PFSK-1 (cell line): ENCODE results near the gene PTGES2.

Experiments
- POLR2AphosphoS5 ChIP-seq: IDR thresholded peaks from 2 replicates; pipeline ENCODE4 v1.6.1; 2012; ENCODE audit warnings: low read depth, mild to moderate bottlenecking, control low read depth, low read length, moderate library complexity
- REST ChIP-seq, 2 experiments: IDR thresholded peaks; 2 replicates each; pipeline versions ENCODE4 v1.6.1 to v1.8.0; 2011 to 2012; ENCODE audit warnings: low read depth in 2 of 2, low read length in 2 of 2, control low read depth in 1 of 2, inconsistent platforms in 1 of 2, mild to moderate bottlenecking in 1 of 2, moderate library complexity in 1 of 2; ENCODE audit not compliant: insufficient read depth in 1 of 2
- SIN3A ChIP-seq: IDR thresholded peaks from 2 replicates; pipeline ENCODE4 v1.6.1; 2012; ENCODE audit warnings: mild to moderate bottlenecking, low read length, moderate library complexity, borderline replicate concordance; ENCODE audit not compliant: insufficient read depth

- no peak for TF ChIP-seq POLR2AphosphoS5
- no peak for TF ChIP-seq REST (IDR thresholded peaks at IDR 0.05; ENCODE audit: insufficient read depth in 1 of 2, low read depth in 2 of 2, low read length in 2 of 2)
- TF ChIP-seq SIN3A: no peak
Observed at GRCh38 chr9:128152133-128153059, 24.9 kb upstream of the PTGES2 start.
